ENCODE data around the gene PLCB1. TPM values are rescaled to one million over a fixed set of nuclear protein-coding genes. Genes with fewer than 3 reads are reported as not detected.

PLCB1 gene
- total and polyA plus RNA-seq, 2 of the 4 experiments (the other 2 are of a cell fraction) = 5.6 to 16.1 TPM

DNA sequence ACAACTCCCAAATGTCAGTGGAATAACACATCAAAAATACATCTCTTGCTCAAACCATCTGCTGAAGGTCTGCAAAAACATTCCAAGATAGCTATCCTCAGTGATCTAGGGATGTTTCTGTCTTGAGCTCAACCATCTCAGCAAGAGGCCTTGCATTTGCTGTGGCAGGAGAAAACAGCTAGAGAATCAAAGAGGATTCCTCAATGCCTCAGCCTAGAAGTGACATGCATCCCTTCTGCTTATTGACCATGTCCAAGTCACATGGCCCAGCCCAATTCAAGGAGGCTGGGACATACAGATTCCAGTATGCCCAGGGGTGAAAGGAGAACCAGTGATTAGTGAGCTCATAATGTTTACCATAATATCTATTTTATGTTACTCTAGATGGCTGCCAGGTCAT, 269.5 kb downstream of the PLCB1 start:
- BruUV-seq (replicated peaks) = no TSS peak
- Histone ChIP-seq H2BK120ac (ENCODE audit: low read depth, low read length) (no peak overlapping the region), H2AFZ (replicated peaks; ENCODE audit: low read length, poor library complexity) (peak overlapping the region; percentile 36), H2BK15ac (ENCODE audit: low read depth, low read length) (no peak overlapping the region), H4K8ac (ENCODE audit: low read depth in 2 of 2, low read length in 2 of 2) (no peak overlapping the region), H3K27me3 (ENCODE audit: control insufficient read depth, insufficient read depth, low read length) (no peaks in the 10 kb centered on the region), H3K56ac (ENCODE audit: extremely low read depth, insufficient read depth, low read length) (no peak overlapping the region), H3K36me3 (ENCODE audit: control insufficient read depth, insufficient read depth, low read length) (no peaks in the 10 kb centered on the region), H4K5ac (ENCODE audit: low read depth, low read length) (no peak overlapping the region), H3K18ac (ENCODE audit: low read depth, low read length) (no peak overlapping the region), H3K4ac (ENCODE audit: low read depth, low read length) (peak overlapping the region; percentile 0; the same call in 1 of the 2 replicates), H2BK5ac (ENCODE audit: low read depth, low read length, poor library complexity, severe bottlenecking) (no peak overlapping the region), H3K9me1 (ENCODE audit: insufficient read depth, low read length) (peaks cover 3% of the 10 kb centered on the region), H3K79me1 (ENCODE audit: low read depth in 1 of 2, low read length in 2 of 2) (peaks cover 2 to 6% of the 10 kb centered on the region in 2 experiments; a peak in 3 of 4 replicates), H3K27ac (ENCODE audit: insufficient read depth, low read length) (no peak overlapping the region), H3K9me3 (ENCODE audit: control insufficient read depth, insufficient read depth, low read length) (no peaks in the 10 kb centered on the region), H3K23ac (ENCODE audit: low read depth, low read length) (no peak overlapping the region), H3K14ac (replicated peaks; ENCODE audit: low read depth, low read length) (peak overlapping the region; percentile 81; the same call in 1 of the 2 replicates), H2AK5ac (ENCODE audit: low read depth, low read length) (no peak overlapping the region), H4K20me1 (ENCODE audit: insufficient read depth, low read length) (no peaks in the 10 kb centered on the region; the same call in 1 of the 2 replicates), H3K4me1 (ENCODE audit: control insufficient read depth, insufficient read depth, low read length) (peaks cover 3% of the 10 kb centered on the region; the same call in 1 of the 2 replicates), H4K91ac (ENCODE audit: insufficient read depth, low read depth, low read length) (no peak overlapping the region), H3K4me2 (ENCODE audit: low read depth, low read length) (no peak overlapping the region), H3K4me3 (ENCODE audit: insufficient read depth, low read depth, low read length) (no peak overlapping the region), H3K9ac (ENCODE audit: low read depth, low read length) (no peak overlapping the region), H2BK20ac (ENCODE audit: low read depth, low read length) (0 out of 2 replicates have a peak overlapping the region, but pooled peaks have one; percentile 23), H2AK9ac (replicated peaks; ENCODE audit: low read depth, low read length, poor library complexity) (no peak overlapping the region)
- in situ Hi-C loops (cut with MboI; ENCODE audit: low sequenced_read_pairs) = loop anchor here (25.0 kb wide), 1 partner anchor 311 kb away; no protein-coding TSS in a partner anchor
- intact Hi-C loops (cut with micrococcal nuclease) = no loop called here
- dilution Hi-C loops (cut with HindIII; ENCODE audit: low sequenced_read_pairs, unreplicated experiment) = no loop called here
- peak; percentile 46; the same call in 1 of the 2 replicates for ATAC-seq (ENCODE audit: low read depth)
- DNase-seq = peak; percentile 44
- POLR2A ChIA-PET (ENCODE audit: unreplicated experiment) = no interaction called here
- TF ChIP-seq RFX5 (IDR thresholded peaks at IDR 0.05; ENCODE audit: low read depth, low read length) (no peak), MAFK (IDR thresholded peaks at IDR 0.05; ENCODE audit: low read depth, low read length) (no peak), SMC3 (IDR thresholded peaks at IDR 0.05; ENCODE audit: low read depth, low read length) (no peak), CEBPB (IDR thresholded peaks at IDR 0.05; ENCODE audit: low read depth, low read length) (no peak), FOS (IDR thresholded peaks at IDR 0.05; ENCODE audit: low read depth, low read length) (no peak), RAD21 (IDR thresholded peaks at IDR 0.05; ENCODE audit: low read length) (no peak), BHLHE40 (IDR thresholded peaks at IDR 0.05; ENCODE audit: low read depth, low read length) (no peak), POLR2A (IDR thresholded peaks at IDR 0.05; ENCODE audit: low read depth, low read length) (no peak), RCOR1 (IDR thresholded peaks at IDR 0.05; ENCODE audit: insufficient replicate concordance, low read length) (no peak), NFE2L2 (IDR thresholded peaks at IDR 0.05; ENCODE audit: low read depth, low read length) (no peak), MAZ (IDR thresholded peaks at IDR 0.05; ENCODE audit: borderline replicate concordance, low read depth, low read length) (no peak), MXI1 (IDR thresholded peaks at IDR 0.05; ENCODE audit: borderline replicate concordance, low read depth, low read length) (no peak), CHD1 (IDR thresholded peaks at IDR 0.05; ENCODE audit: low read depth, low read length) (no peak)
- TF ChIP-seq, protein P1, sequence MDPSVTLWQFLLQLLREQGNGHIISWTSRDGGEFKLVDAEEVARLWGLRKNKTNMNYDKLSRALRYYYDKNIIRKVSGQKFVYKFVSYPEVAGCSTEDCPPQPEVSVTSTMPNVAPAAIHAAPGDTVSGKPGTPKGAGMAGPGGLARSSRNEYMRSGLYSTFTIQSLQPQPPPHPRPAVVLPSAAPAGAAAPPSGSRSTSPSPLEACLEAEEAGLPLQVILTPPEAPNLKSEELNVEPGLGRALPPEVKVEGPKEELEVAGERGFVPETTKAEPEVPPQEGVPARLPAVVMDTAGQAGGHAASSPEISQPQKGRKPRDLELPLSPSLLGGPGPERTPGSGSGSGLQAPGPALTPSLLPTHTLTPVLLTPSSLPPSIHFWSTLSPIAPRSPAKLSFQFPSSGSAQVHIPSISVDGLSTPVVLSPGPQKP (IDR thresholded peaks at IDR 0.05; ENCODE audit: borderline replicate concordance, low read depth, low read length) = no peak
- TF ChIP-seq, protein P2, sequence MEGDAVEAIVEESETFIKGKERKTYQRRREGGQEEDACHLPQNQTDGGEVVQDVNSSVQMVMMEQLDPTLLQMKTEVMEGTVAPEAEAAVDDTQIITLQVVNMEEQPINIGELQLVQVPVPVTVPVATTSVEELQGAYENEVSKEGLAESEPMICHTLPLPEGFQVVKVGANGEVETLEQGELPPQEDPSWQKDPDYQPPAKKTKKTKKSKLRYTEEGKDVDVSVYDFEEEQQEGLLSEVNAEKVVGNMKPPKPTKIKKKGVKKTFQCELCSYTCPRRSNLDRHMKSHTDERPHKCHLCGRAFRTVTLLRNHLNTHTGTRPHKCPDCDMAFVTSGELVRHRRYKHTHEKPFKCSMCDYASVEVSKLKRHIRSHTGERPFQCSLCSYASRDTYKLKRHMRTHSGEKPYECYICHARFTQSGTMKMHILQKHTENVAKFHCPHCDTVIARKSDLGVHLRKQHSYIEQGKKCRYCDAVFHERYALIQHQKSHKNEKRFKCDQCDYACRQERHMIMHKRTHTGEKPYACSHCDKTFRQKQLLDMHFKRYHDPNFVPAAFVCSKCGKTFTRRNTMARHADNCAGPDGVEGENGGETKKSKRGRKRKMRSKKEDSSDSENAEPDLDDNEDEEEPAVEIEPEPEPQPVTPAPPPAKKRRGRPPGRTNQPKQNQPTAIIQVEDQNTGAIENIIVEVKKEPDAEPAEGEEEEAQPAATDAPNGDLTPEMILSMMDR (conservative IDR thresholded peaks at IDR 0.05; ENCODE audit: low read depth, low read length) = no peak
- TF ChIP-seq, protein P3, sequence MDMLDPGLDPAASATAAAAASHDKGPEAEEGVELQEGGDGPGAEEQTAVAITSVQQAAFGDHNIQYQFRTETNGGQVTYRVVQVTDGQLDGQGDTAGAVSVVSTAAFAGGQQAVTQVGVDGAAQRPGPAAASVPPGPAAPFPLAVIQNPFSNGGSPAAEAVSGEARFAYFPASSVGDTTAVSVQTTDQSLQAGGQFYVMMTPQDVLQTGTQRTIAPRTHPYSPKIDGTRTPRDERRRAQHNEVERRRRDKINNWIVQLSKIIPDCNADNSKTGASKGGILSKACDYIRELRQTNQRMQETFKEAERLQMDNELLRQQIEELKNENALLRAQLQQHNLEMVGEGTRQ (IDR thresholded peaks at IDR 0.05; ENCODE audit: low read depth, low read length) = no peak
- CTCF ChIA-PET = interaction anchor here (1.4 to 2.1 kb wide), 2 partner anchors 320 to 358 kb away, joined by 4 to 11 read pairs; no protein-coding TSS in a partner anchor
